Measurements from ENCODE around the gene TMC1. TPM values are rescaled to one million over a fixed set of nuclear protein-coding genes. Genes with fewer than 3 reads are reported as not detected.
A peak's percentile ranks its signal among the peaks of the same experiment; 100 is the strongest.

Gene TMC1
- total and polyA plus RNA-seq, 5 donors, result 0.05 to 0.45 TPM; not detected in 3

DNA sequence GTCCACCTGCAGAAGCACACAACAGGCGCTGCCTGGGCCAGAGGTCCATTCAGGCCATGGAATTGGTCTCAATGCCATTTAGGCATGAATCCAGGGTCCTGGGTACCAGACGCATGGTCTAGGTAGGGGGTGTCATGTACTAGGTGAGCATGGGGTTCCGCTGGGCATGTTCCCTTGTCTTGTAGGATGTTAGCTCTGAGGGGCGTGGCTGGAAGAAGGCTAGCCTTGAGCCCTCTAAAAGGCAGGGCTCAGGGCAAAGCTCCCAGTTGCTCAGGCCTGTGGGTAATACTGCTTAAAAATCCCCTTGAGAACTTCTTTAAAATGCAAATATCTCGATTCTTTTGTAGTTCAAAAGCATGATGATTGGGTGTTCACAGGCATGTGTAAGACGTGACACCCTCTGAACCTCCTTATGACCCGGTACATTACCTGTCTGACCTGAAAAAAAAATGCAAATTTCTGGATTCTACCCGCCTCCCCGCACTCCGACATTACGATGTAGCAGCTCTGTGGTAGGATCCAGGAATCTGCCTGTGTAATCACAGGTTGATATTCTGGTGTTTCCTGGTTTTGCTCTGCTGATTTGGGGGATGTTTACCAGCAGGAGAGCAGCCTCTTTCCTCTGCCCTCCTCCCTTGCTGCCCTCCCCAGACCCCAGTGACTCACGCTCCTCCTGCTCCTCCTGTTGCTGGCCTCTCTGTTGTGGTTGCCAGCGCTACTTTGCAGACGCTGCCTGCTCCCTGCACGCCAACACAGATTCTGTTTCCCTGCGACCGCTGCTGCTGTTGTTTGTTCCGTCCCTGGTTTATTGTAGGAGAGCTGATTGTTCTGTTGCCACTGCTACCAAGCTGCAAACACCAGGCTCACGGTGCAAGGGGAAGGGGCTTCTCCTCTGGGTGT, 5.7 kb downstream of the TMC1 start:
- Histone ChIP-seq H3K9me3 (ENCODE audit: control insufficient read depth, low read length) (no peaks in the 10 kb centered on the region), H3K27me3 (ENCODE audit: control insufficient read depth, insufficient read depth) (no peaks in the 10 kb centered on the region), H3K27ac (ENCODE audit: low read length) (peak overlapping the region; percentile 4), H3K4me3 (ENCODE audit: low read length) (no peak overlapping the region), H3K4me1 (ENCODE audit: control insufficient read depth, insufficient read depth, low read length) (peaks cover 5% of the 10 kb centered on the region)
- 30% methylated on average over 19 of the region's 19 CpGs for WGBS
- intact Hi-C loops (cut with DNase I), result no loop called here
- peak; percentile 96 to 97 for ATAC-seq
- DNase-seq, result peak; percentile 72 to 86 (median 85)

DNA sequence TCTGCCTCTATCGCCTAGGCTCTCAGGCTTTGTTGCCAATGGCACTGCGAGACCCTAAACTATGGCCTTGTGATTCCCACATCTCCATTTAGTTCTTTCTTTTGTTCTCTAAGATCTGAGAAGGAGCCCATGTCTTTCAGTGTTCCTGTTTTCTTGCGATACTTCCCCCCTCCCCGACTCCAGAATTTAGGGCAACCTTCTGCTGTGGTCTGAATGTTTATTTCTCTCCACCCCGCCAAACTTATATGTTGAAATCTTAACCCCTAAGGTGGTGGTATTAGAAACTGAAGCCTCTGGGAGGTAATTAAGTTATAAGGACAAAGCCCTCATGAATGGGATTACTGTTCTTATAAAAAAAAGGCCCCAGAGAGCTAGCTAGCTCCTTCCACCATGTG, 6.4 kb downstream of the TMC1 start:
- Histone ChIP-seq H3K9me3 (ENCODE audit: control insufficient read depth, low read length) (no peaks in the 10 kb centered on the region), H3K4me3 (ENCODE audit: low read length) (no peak overlapping the region), H3K27me3 (ENCODE audit: control insufficient read depth, insufficient read depth) (no peaks in the 10 kb centered on the region), H3K27ac (ENCODE audit: low read length) (no peak overlapping the region), H3K4me1 (ENCODE audit: control insufficient read depth, insufficient read depth, low read length) (peaks cover 5% of the 10 kb centered on the region)
- DNase-seq (no peak), ATAC-seq (no peak)
- WGBS, result 31% methylated on average over 5 of the region's 5 CpGs
- intact Hi-C loops (cut with DNase I), result no loop called here

GRCh38 chr9:72529531-72529930, 8.1 kb downstream of the TMC1 start:
- no peak for ATAC-seq
- peaks cover 5% of the 10 kb centered on the region for H3K4me1 ChIP-seq (ENCODE audit: control insufficient read depth, insufficient read depth, low read length)
- H3K9me3 ChIP-seq (ENCODE audit: control insufficient read depth, low read length), result no peaks in the 10 kb centered on the region
- no peak for DNase-seq
- no peaks in the 10 kb centered on the region for H3K27me3 ChIP-seq (ENCODE audit: control insufficient read depth, insufficient read depth)
- H3K4me3 ChIP-seq (ENCODE audit: low read length), result no peak overlapping the region
- intact Hi-C loops (cut with DNase I), result no loop called here
- WGBS, result 51% methylated on average over 1 of the region's 1 CpG
- H3K27ac ChIP-seq (ENCODE audit: low read length), result no peak overlapping the region

DNA sequence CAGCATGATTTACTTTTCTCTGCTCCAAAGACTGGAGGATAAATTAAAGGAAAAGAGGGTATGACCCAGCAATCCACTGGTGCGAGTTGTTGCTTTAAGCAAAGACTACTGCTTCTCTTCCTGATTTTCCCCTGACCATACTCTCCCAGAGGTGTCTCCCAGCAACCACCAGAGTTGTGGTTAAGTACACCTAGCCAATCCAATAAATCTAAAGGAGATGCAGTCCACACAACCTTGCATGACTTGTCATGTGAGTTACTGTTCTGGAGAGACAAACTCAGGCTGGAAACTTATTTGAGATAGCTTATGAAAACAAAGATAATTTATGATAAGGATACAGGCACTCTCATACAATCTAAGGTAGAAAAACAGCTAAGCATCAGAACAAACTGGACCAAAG, 11.9 kb downstream of the TMC1 start:
- Histone ChIP-seq H3K9me3 (ENCODE audit: control insufficient read depth, low read length) (no peaks in the 10 kb centered on the region), H3K4me1 (ENCODE audit: control insufficient read depth, insufficient read depth, low read length) (no peaks in the 10 kb centered on the region), H3K4me3 (ENCODE audit: low read length) (no peak overlapping the region), H3K27ac (ENCODE audit: low read length) (no peak overlapping the region), H3K27me3 (ENCODE audit: control insufficient read depth, insufficient read depth) (no peaks in the 10 kb centered on the region)
- no peak for ATAC-seq
- DNase-seq, result no peak
- intact Hi-C loops (cut with DNase I), result loop anchor here in 2 of 4 donors (5.0 to 10.0 kb wide), 2 partner anchors 39 to 61 kb away; no protein-coding TSS in a partner anchor
- WGBS, result 74% methylated on average over 1 of the region's 1 CpG

DNA sequence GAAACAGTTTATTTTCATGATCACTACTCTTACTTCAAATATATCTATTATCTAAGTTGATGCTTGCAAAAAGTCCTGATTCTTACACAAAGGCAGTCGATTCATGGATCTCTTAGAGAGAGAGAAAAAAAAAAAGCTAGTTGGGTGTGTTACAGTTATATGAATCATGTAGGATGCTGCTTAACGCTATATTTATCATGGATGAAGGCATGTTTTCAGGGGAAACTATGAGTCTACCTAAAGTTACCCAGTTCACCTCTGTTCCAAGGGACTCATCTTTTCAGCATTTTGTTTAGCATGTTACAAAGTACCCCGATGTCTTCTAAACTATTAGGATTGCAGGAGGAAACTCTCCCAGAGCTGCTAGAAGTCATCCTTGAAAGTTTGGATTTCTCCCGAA, 13.5 kb downstream of the TMC1 start:
- DNase-seq (no peak), ATAC-seq (no peak)
- Histone ChIP-seq H3K27ac (ENCODE audit: low read length) (no peak overlapping the region), H3K4me1 (ENCODE audit: control insufficient read depth, insufficient read depth, low read length) (no peaks in the 10 kb centered on the region), H3K27me3 (ENCODE audit: control insufficient read depth, insufficient read depth) (no peaks in the 10 kb centered on the region), H3K4me3 (ENCODE audit: low read length) (no peak overlapping the region), H3K9me3 (ENCODE audit: control insufficient read depth, low read length) (no peaks in the 10 kb centered on the region)
- WGBS, result 82% methylated on average over 4 of the region's 4 CpGs
- intact Hi-C loops (cut with DNase I), result loop anchor here in 2 of 4 donors (5.0 to 10.0 kb wide), 2 partner anchors 37 to 60 kb away; no protein-coding TSS in a partner anchor

- Histone ChIP-seq H3K4me3 (ENCODE audit: low read length) (no peak overlapping the region), H3K27me3 (ENCODE audit: control insufficient read depth, insufficient read depth) (no peaks in the 10 kb centered on the region), H3K9me3 (ENCODE audit: control insufficient read depth, low read length) (no peaks in the 10 kb centered on the region), H3K27ac (ENCODE audit: low read length) (no peak overlapping the region), H3K4me1 (ENCODE audit: control insufficient read depth, insufficient read depth, low read length) (no peaks in the 10 kb centered on the region)
- ATAC-seq (no peak), DNase-seq (no peak)
- intact Hi-C loops (cut with DNase I), result loop anchor here in 1 of 4 donors (10.0 kb wide), 1 partner anchor 58 kb away; no protein-coding TSS in a partner anchor
These were observed 15.7 kb downstream of the TMC1 start for GRCh38 chr9:72537011-72537545.

DNA sequence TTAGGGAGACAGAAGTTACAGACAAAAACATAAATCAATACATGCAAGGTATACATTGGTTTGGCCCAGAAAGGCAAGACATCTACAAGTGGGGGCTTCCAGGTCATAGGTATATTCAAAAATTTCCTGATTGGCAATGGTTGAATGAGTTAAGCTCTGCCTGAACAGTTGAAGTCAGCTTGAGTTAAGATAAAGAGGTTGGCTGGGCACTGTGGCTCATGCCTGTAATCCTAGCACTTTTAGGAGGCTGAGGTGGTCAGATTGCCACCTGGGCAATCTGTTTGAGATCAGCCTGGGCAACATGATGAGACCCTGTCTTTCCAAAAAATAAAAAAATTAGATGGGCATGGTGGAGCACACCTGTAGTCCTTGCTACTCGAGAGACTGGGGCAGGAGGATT, 16.3 kb downstream of the TMC1 start:
- ATAC-seq (no peak), DNase-seq (no peak)
- intact Hi-C loops (cut with DNase I), result loop anchor here in 1 of 4 donors (10.0 kb wide), 1 partner anchor 57 kb away; no protein-coding TSS in a partner anchor
- 94% methylated on average over 1 of the region's 1 CpG for WGBS
- H3K27ac ChIP-seq (ENCODE audit: low read length), result no peak overlapping the region
- no peaks in the 10 kb centered on the region for H3K4me1 ChIP-seq (ENCODE audit: control insufficient read depth, insufficient read depth, low read length)
- H3K27me3 ChIP-seq (ENCODE audit: control insufficient read depth, insufficient read depth), result no peaks in the 10 kb centered on the region
- H3K9me3 ChIP-seq (ENCODE audit: control insufficient read depth, low read length), result no peaks in the 10 kb centered on the region
- no peak overlapping the region for H3K4me3 ChIP-seq (ENCODE audit: low read length)

DNA sequence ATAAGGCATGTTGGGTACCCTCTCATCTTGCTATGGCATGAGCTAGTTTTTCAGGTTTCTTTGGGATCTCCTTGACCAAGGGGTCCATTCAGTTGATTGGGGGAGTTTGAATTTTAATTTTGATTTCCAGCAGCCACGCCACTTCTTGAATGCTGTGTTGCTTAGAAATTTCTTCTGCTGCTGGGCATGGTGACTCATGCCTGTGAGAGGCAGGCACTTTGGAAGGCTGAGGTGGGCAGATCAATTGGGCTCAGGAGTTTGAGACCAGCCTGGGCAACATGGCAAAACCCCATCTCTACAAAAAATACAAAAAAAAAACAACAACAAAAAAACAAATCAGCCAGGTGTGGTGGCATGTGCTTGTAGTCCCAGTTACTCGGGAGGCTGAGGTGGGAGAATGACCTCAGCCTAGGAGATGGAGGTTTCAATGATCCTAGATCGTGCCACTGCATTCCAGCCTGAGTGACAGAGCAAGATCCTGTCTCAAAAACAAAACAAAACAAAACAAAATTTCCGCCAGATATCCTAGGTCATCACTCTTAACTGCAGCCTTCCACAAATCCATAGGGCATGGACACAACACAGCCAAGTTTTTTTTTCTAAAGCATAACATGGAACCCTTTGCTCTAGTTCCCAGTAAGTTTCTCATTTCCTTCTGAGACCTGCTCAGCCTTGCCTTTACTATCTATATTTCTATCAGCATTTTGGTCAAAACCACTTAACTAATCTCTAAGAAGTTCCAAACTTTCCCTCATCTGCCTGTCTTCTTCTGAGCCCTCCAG, 17.7 kb downstream of the TMC1 start:
- WGBS, result 90% methylated on average over 4 of the region's 4 CpGs
- no peak for ATAC-seq
- DNase-seq, result no peak
- H3K4me3 ChIP-seq (ENCODE audit: low read length), result no peak overlapping the region
- no peaks in the 10 kb centered on the region for H3K9me3 ChIP-seq (ENCODE audit: control insufficient read depth, low read length)
- intact Hi-C loops (cut with DNase I), result loop anchor here in 1 of 4 donors (10.0 kb wide), 1 partner anchor 56 kb away; no protein-coding TSS in a partner anchor
- no peak overlapping the region for H3K27ac ChIP-seq (ENCODE audit: low read length)
- no peaks in the 10 kb centered on the region for H3K4me1 ChIP-seq (ENCODE audit: control insufficient read depth, insufficient read depth, low read length)
- no peaks in the 10 kb centered on the region for H3K27me3 ChIP-seq (ENCODE audit: control insufficient read depth, insufficient read depth)

DNA sequence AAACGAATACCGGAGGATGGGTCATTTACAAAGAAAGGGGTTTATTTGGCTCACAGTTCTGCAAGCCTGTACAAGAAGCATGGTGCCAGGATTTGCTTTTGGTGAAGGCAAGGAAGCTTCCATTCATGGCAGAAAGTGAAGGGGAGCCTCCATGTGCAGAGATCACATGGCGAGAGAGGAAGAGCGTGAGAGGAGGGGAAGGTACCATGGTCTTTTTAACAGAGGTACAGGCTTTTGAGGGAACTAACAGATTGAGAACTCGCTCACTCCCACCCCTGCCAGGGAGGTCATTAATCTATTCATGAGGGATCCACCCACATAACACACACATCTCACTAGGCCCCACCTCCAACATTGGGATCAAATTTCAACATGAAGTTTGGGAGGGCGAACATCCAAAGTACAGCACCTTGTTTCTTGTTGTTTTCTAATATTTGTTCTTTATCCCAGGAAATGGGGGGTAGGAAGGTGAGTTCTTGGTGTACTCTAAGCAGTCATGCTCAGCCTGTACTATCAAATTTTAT, 18.5 kb downstream of the TMC1 start:
- Histone ChIP-seq H3K27me3 (ENCODE audit: control insufficient read depth, insufficient read depth) (no peaks in the 10 kb centered on the region), H3K4me1 (ENCODE audit: control insufficient read depth, insufficient read depth, low read length) (no peaks in the 10 kb centered on the region), H3K9me3 (ENCODE audit: control insufficient read depth, low read length) (no peaks in the 10 kb centered on the region), H3K27ac (ENCODE audit: low read length) (no peak overlapping the region), H3K4me3 (ENCODE audit: low read length) (no peak overlapping the region)
- no peak for DNase-seq
- 88% methylated on average over 6 of the region's 6 CpGs for WGBS
- intact Hi-C loops (cut with DNase I), result loop anchor here in 1 of 4 donors (10.0 kb wide), 1 partner anchor 55 kb away; no protein-coding TSS in a partner anchor
- ATAC-seq, result no peak

- ATAC-seq, result no peak
- H3K27me3 ChIP-seq (ENCODE audit: control insufficient read depth, insufficient read depth), result no peaks in the 10 kb centered on the region
- H3K9me3 ChIP-seq (ENCODE audit: control insufficient read depth, low read length), result no peaks in the 10 kb centered on the region
- no peak overlapping the region for H3K4me3 ChIP-seq (ENCODE audit: low read length)
- DNase-seq, result no peak
- WGBS, result 76% methylated on average over 6 of the region's 6 CpGs
- H3K27ac ChIP-seq (ENCODE audit: low read length), result no peak overlapping the region
- intact Hi-C loops (cut with DNase I), result no loop called here
- no peaks in the 10 kb centered on the region for H3K4me1 ChIP-seq (ENCODE audit: control insufficient read depth, insufficient read depth, low read length)
These were observed 19.0 kb downstream of the TMC1 start for GRCh38 chr9:72540348-72540873.
